Stimulated activated CD8-positive, alpha-beta memory T cell treated with anti-CD3 and anti-CD28 coated beads, Interleukin-15, amount 100 ng/mL, for 1 hour (primary cell): Measurements from ENCODE around the gene SGCD.

Experiments
- DNase-seq: peaks from one replicate; pipeline ENCODE4 v3.0.0-alpha.2; 2020; ENCODE audit warnings: low read depth

The SGCD gene

GRCh38 chr5:156361436-156362109 is 34.6 kb downstream of the SGCD start:
- DNase-seq: no peak

- DNase-seq: no peak
Observed at GRCh38 chr5:156363861-156364260, 36.9 kb downstream of the SGCD start.

- DNase-seq: no peak
Observed at GRCh38 chr5:156366521-156366920, 39.6 kb downstream of the SGCD start.

GRCh38 chr5:156367597-156367996 is 40.6 kb downstream of the SGCD start:
- no peak for DNase-seq

GRCh38 chr5:156375895-156376495 is 49.0 kb downstream of the SGCD start:
- DNase-seq: no peak

- DNase-seq: no peak
Observed at GRCh38 chr5:156376751-156377150, 49.8 kb downstream of the SGCD start.

- no peak for DNase-seq
Observed at GRCh38 chr5:156378159-156378558, 51.2 kb downstream of the SGCD start.

GRCh38 chr5:156379206-156379605 is 52.2 kb downstream of the SGCD start:
- no peak for DNase-seq

GRCh38 chr5:156380848-156381247 is 53.9 kb downstream of the SGCD start:
- DNase-seq: no peak

- DNase-seq: no peak
Observed at GRCh38 chr5:156383510-156384265, 56.7 kb downstream of the SGCD start.

- DNase-seq: no peak
Observed at GRCh38 chr5:156385416-156385815, 58.5 kb downstream of the SGCD start.

- no peak for DNase-seq
Observed at GRCh38 chr5:156386976-156387375, 60.0 kb downstream of the SGCD start.

- no peak for DNase-seq
Observed at GRCh38 chr5:156387391-156387790, 60.4 kb downstream of the SGCD start.

GRCh38 chr5:156388233-156388632 is 61.3 kb downstream of the SGCD start:
- DNase-seq: no peak

- no peak for DNase-seq
Observed at GRCh38 chr5:156391139-156391538, 64.2 kb downstream of the SGCD start.

- no peak for DNase-seq
Observed at GRCh38 chr5:156393980-156394379, 67.0 kb downstream of the SGCD start.

GRCh38 chr5:156394642-156395305 is 67.8 kb downstream of the SGCD start:
- DNase-seq: no peak

- DNase-seq: no peak
Observed at GRCh38 chr5:156395306-156395675, 68.3 kb downstream of the SGCD start.

- no peak for DNase-seq
Observed at GRCh38 chr5:156396063-156396829, 69.3 kb downstream of the SGCD start.

GRCh38 chr5:156396830-156397081 is 69.8 kb downstream of the SGCD start:
- no peak for DNase-seq

GRCh38 chr5:156399323-156399722 is 72.4 kb downstream of the SGCD start:
- DNase-seq: no peak

GRCh38 chr5:156400231-156400986 is 73.4 kb downstream of the SGCD start:
- no peak for DNase-seq
